HepG2 (cell line): ENCODE measurements around the gene ACBD7. TPM values are rescaled to one million over a fixed set of nuclear protein-coding genes. Genes with fewer than 3 reads are reported as not detected.
A peak's percentile ranks its signal among the peaks of the same experiment; 100 is the strongest.

Experiments
- ARHGAP35 ChIP-seq: sonication (generic); formaldehyde crosslinking; IDR thresholded peaks from 2 replicates; pipeline ENCODE4 v1.9.0; 2022; ENCODE audit warnings: mild to moderate bottlenecking, inconsistent platforms, moderate library complexity, missing genetic modification reagents, borderline replicate concordance
- HNRNPLL ChIP-seq: fragments of 200-400 bp; formaldehyde crosslinking; IDR thresholded peaks from 2 replicates; pipeline ENCODE4 v1.6.1; 2017; ENCODE audit warnings: mild to moderate bottlenecking, low read depth, low read length; ENCODE audit not compliant: poor library complexity, severe bottlenecking
- MEIS2 ChIP-seq: sonication (generic); formaldehyde crosslinking; IDR thresholded peaks from 2 replicates; pipeline ENCODE4 v1.9.0; 2021; ENCODE audit warnings: mild to moderate bottlenecking, missing genetic modification reagents
- NFAT5 ChIP-seq: sonication (generic); formaldehyde crosslinking; IDR thresholded peaks from 2 replicates; pipeline ENCODE4 v1.4.0; 2020; ENCODE audit warnings: missing genetic modification reagents
- ONECUT2 ChIP-seq: sonication (generic); formaldehyde crosslinking; IDR thresholded peaks from 2 replicates; pipeline ENCODE4 v1.4.0; 2020; ENCODE audit warnings: missing genetic modification reagents
- PBX3 ChIP-seq: sonication (generic); formaldehyde crosslinking; IDR thresholded peaks from 2 replicates; pipeline ENCODE4 v1.8.1; 2023; ENCODE audit warnings: missing genetic modification reagents, inconsistent platforms, borderline replicate concordance
- SALL1 ChIP-seq: sonication (generic); formaldehyde crosslinking; IDR thresholded peaks from 2 replicates; pipeline ENCODE4 v1.8.0; 2022; ENCODE audit warnings: mild to moderate bottlenecking, missing genetic modification reagents
- SIN3A ChIP-seq: IDR thresholded peaks from 2 replicates; pipeline ENCODE4 v1.6.1; 2011; ENCODE audit warnings: low read depth, mild to moderate bottlenecking, control low read depth, low read length, borderline replicate concordance
- SRSF9 ChIP-seq: fragments of 200-400 bp; formaldehyde crosslinking; IDR thresholded peaks from 2 replicates; pipeline ENCODE4 v1.6.1; 2018; ENCODE audit warnings: borderline replicate concordance, mild to moderate bottlenecking, low read depth, low read length; ENCODE audit not compliant: insufficient read depth, poor library complexity, severe bottlenecking
- TBX2 ChIP-seq: sonication (generic); formaldehyde crosslinking; IDR thresholded peaks from 2 replicates; pipeline ENCODE4 v1.5.0; 2020; ENCODE audit warnings: missing genetic modification reagents, mild to moderate bottlenecking, borderline replicate concordance
- ZNF484 ChIP-seq: sonication (generic); formaldehyde crosslinking; IDR thresholded peaks from 2 replicates; pipeline ENCODE4 v1.5.1; 2020; ENCODE audit warnings: mild to moderate bottlenecking, low read depth, missing genetic modification reagents, borderline replicate concordance
- ZNF691 ChIP-seq: sonication (generic); formaldehyde crosslinking; IDR thresholded peaks from 2 replicates; pipeline ENCODE4 v1.4.0; 2020; ENCODE audit warnings: missing genetic modification reagents, low read depth, mild to moderate bottlenecking, borderline replicate concordance
- ZNF766 ChIP-seq: sonication (generic); formaldehyde crosslinking; IDR thresholded peaks from 2 replicates; pipeline ENCODE4 v1.5.0; 2020; ENCODE audit warnings: missing genetic modification reagents, borderline replicate concordance
- ZSCAN12 ChIP-seq: sonication (generic); formaldehyde crosslinking; IDR thresholded peaks from 2 replicates; pipeline ENCODE4 v1.9.0; 2021; ENCODE audit warnings: mild to moderate bottlenecking, missing genetic modification reagents
- polyA plus RNA-seq, 8 experiments: library from polyadenylated mRNA; depleted of rRNA in 3 of 8; stranded (reverse) in 7 of 8; unstranded in 1 of 8; fragments of >200 nt; fragmentation: Illumina TruSeq in 4 of 8; extraction: Trizol in 4 of 8; gene quantifications; 2 replicates each; pipeline versions ENCODE4 v1.2.1 to v1.2.3, GENCODE V29; 2011 to 2016; ENCODE audit warnings: low read depth in 4 of 8, missing spikeins in 1 of 8, mixed read lengths in 1 of 8; ENCODE audit not compliant: insufficient read depth in 1 of 8
- total RNA-seq, 5 experiments: library from RNA; depleted of rRNA; stranded (reverse); fragments of >200 nt; fragmentation: Illumina TruSeq; extraction: Trizol; gene quantifications; 2 replicates each; pipeline ENCODE4 v1.2.3, GENCODE V29; 2016; ENCODE audit warnings: low read depth in 1 of 5
- TF ChIP-seq, protein P1 (sequence below): sonication (generic); formaldehyde crosslinking; IDR thresholded peaks from 2 replicates; pipeline ENCODE4 v1.4.0; 2020; ENCODE audit warnings: missing genetic modification reagents, borderline replicate concordance

Gene ACBD7
- total and polyA plus RNA-seq, 2 of the 13 experiments (the other 11 are each of a cell fraction or from before 2014, with no cell fraction given): 1.4 to 2.6 TPM

GRCh38 chr10:15097011-15097812, 8.6 kb upstream of the ACBD7 start, which contains the start of gene RPP38 (continued):
- TF ChIP-seq NFAT5 (CRISPR knock-in tag): peak; percentile 90
- TF ChIP-seq HNRNPLL: peak; percentile 77
- peak; percentile 37; the same call in 1 of the 2 replicates for TF ChIP-seq MEIS2 (CRISPR knock-in tag)
- TF ChIP-seq ONECUT2 (CRISPR knock-in tag): no peak
- peak; percentile 94; the same call in 1 of the 2 replicates for TF ChIP-seq ARHGAP35
- 0 out of 2 replicates have a peak, but pooled peaks have one; percentile 5 for TF ChIP-seq PBX3
- TF ChIP-seq ZNF484 (CRISPR knock-in tag): peak; percentile 27; the same call in 1 of the 2 replicates
- peak; percentile 50; the same call in 1 of the 2 replicates for TF ChIP-seq ZNF766 (CRISPR knock-in tag)
- TF ChIP-seq, protein P1, sequence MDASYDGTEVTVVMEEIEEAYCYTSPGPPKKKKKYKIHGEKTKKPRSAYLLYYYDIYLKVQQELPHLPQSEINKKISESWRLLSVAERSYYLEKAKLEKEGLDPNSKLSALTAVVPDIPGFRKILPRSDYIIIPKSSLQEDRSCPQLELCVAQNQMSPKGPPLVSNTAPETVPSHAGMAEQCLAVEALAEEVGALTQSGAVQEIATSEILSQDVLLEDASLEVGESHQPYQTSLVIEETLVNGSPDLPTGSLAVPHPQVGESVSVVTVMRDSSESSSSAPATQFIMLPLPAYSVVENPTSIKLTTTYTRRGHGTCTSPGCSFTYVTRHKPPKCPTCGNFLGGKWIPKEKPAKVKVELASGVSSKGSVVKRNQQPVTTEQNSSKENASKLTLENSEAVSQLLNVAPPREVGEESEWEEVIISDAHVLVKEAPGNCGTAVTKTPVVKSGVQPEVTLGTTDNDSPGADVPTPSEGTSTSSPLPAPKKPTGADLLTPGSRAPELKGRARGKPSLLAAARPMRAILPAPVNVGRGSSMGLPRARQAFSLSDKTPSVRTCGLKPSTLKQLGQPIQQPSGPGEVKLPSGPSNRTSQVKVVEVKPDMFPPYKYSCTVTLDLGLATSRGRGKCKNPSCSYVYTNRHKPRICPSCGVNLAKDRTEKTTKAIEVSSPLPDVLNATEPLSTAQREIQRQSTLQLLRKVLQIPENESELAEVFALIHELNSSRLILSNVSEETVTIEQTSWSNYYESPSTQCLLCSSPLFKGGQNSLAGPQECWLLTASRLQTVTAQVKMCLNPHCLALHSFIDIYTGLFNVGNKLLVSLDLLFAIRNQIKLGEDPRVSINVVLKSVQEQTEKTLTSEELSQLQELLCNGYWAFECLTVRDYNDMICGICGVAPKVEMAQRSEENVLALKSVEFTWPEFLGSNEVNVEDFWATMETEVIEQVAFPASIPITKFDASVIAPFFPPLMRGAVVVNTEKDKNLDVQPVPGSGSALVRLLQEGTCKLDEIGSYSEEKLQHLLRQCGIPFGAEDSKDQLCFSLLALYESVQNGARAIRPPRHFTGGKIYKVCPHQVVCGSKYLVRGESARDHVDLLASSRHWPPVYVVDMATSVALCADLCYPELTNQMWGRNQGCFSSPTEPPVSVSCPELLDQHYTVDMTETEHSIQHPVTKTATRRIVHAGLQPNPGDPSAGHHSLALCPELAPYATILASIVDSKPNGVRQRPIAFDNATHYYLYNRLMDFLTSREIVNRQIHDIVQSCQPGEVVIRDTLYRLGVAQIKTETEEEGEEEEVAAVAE (CRISPR knock-in tag): no peak
- TF ChIP-seq ZNF691: peak; percentile 94
- peak; percentile 83 for TF ChIP-seq TBX2 (CRISPR knock-in tag)
- TF ChIP-seq SRSF9: no peak
- TF ChIP-seq SALL1 (CRISPR knock-in tag): peak; percentile 90
- peak; percentile 89; the same call in 1 of the 2 replicates for TF ChIP-seq SIN3A
- peak; percentile 81; the same call in 1 of the 2 replicates for TF ChIP-seq ZSCAN12 (CRISPR knock-in tag)
